Measurements from ENCODE around the gene SOD1.
"Not testable (repeated sequence)": the region's sequence is repeated elsewhere in the genome, so short reads cannot be mapped to it uniquely, and the experiment has no call there.

The SOD1 gene

DNA sequence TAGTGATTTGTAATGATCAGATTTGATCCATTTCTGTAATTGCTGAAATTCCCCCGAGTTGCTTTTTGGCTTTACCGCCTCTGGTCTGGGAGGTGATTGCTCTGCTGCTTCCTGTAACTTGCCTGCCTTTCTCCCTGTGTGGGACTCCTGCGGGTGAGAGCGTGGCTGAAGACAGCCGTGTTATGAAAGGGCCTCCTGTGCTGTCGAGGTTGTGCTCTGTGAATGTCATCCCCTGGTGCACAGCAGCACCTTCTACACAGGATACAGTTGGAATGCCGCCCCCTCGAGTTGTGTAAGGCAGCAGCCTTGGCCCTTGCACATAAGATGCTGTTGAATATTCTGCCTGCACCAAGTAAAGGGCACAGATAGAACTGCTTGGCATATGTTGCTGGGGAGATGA lies 5.9 kb downstream of the SOD1 start:
- in situ Hi-C loops (cut with MboI; ENCODE audit: low pct_unique_long_range_greater_than_20kb, low sequenced_read_pairs, unreplicated experiment), result no loop called here
- TF ChIP-seq, protein P1, sequence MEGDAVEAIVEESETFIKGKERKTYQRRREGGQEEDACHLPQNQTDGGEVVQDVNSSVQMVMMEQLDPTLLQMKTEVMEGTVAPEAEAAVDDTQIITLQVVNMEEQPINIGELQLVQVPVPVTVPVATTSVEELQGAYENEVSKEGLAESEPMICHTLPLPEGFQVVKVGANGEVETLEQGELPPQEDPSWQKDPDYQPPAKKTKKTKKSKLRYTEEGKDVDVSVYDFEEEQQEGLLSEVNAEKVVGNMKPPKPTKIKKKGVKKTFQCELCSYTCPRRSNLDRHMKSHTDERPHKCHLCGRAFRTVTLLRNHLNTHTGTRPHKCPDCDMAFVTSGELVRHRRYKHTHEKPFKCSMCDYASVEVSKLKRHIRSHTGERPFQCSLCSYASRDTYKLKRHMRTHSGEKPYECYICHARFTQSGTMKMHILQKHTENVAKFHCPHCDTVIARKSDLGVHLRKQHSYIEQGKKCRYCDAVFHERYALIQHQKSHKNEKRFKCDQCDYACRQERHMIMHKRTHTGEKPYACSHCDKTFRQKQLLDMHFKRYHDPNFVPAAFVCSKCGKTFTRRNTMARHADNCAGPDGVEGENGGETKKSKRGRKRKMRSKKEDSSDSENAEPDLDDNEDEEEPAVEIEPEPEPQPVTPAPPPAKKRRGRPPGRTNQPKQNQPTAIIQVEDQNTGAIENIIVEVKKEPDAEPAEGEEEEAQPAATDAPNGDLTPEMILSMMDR (IDR thresholded peaks at IDR 0.05; ENCODE audit: extremely low read depth, insufficient read depth, missing control alignments), result no peak
- no peak for DNase-seq (ENCODE audit: low spot score)

DNA sequence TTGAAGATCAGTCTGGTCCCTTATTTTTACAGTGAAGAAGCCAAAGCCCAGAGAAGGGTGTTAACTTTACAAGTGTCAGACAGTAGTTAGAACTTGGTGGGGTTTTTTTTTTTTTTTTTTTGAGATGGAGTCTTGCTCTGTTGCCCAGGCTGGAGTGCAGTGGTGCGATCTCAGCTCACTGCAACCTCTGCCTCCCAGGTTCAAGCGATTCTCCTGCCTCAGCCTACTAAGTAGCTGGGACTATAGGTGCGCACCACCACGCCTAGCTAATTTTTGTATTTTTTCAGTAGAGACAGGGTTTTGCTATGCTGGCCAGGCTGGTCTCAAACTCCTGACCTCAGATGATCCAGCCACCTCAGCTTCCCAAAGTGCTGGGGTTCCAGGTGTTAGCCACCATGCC lies 6.4 kb downstream of the SOD1 start:
- in situ Hi-C loops (cut with MboI; ENCODE audit: low pct_unique_long_range_greater_than_20kb, low sequenced_read_pairs, unreplicated experiment); DNase-seq (ENCODE audit: low spot score): not testable (repeated sequence)

DNA sequence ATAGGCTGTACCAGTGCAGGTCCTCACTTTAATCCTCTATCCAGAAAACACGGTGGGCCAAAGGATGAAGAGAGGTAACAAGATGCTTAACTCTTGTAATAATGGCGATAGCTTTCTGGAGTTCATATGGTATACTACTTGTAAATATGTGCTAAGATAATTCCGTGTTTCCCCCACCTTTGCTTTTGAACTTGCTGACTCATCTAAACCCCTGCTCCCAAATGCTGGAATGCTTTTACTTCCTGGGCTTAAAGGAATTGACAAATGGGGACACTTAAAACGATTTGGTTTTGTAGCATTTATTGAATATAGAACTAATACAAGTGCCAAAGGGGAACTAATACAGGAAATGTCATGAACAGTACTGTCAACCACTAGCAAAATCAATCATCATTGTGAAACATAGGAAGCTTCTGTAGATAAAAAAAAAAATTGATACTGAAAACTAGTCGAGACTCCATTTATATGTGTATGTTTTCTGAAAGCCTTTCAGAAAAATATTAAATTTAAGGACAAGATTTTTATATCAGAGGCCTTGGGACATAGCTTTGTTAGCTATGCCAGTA lies 7.0 kb downstream of the SOD1 start:
- TF ChIP-seq, protein P1 (IDR thresholded peaks at IDR 0.05; ENCODE audit: extremely low read depth, insufficient read depth, missing control alignments), result no peak
- in situ Hi-C loops (cut with MboI; ENCODE audit: low pct_unique_long_range_greater_than_20kb, low sequenced_read_pairs, unreplicated experiment), result no loop called here
- DNase-seq (ENCODE audit: low spot score), result no peak

DNA sequence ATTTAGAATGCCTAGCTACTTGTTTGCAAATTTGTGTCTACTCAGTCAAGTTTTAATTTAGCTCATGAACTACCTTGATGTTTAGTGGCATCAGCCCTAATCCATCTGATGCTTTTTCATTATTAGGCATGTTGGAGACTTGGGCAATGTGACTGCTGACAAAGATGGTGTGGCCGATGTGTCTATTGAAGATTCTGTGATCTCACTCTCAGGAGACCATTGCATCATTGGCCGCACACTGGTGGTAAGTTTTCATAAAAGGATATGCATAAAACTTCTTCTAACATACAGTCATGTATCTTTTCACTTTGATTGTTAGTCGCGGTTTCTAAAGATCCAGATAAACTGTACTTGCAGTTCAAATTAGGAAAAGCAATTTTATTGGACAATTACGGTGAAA lies 7.6 kb downstream of the SOD1 start:
- TF ChIP-seq, protein P1 (IDR thresholded peaks at IDR 0.05; ENCODE audit: extremely low read depth, insufficient read depth, missing control alignments), result no peak
- no peak for DNase-seq (ENCODE audit: low spot score)
- in situ Hi-C loops (cut with MboI; ENCODE audit: low pct_unique_long_range_greater_than_20kb, low sequenced_read_pairs, unreplicated experiment), result no loop called here

DNA sequence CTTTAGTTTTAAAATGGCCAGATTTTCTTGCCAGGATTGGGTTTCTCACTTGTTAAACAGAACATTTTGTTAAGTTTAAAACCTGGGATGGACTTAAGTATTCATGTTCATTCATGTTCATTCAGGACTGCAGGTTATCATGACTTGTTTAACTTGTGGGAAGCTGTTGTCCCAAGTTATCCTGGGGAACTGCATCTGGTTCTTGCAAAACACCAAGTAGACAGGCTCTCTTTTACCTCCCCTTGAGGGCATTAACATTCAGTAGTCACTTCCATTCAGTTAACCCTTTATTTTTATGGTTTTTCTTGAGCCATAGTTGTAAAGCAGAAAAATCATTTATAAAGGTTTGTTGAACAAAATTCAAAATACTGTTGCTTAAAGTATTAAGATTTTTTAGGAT lies 8.1 kb downstream of the SOD1 start:
- TF ChIP-seq, protein P1 (IDR thresholded peaks at IDR 0.05; ENCODE audit: extremely low read depth, insufficient read depth, missing control alignments), result no peak
- no peak for DNase-seq (ENCODE audit: low spot score)
- in situ Hi-C loops (cut with MboI; ENCODE audit: low pct_unique_long_range_greater_than_20kb, low sequenced_read_pairs, unreplicated experiment), result no loop called here

DNA sequence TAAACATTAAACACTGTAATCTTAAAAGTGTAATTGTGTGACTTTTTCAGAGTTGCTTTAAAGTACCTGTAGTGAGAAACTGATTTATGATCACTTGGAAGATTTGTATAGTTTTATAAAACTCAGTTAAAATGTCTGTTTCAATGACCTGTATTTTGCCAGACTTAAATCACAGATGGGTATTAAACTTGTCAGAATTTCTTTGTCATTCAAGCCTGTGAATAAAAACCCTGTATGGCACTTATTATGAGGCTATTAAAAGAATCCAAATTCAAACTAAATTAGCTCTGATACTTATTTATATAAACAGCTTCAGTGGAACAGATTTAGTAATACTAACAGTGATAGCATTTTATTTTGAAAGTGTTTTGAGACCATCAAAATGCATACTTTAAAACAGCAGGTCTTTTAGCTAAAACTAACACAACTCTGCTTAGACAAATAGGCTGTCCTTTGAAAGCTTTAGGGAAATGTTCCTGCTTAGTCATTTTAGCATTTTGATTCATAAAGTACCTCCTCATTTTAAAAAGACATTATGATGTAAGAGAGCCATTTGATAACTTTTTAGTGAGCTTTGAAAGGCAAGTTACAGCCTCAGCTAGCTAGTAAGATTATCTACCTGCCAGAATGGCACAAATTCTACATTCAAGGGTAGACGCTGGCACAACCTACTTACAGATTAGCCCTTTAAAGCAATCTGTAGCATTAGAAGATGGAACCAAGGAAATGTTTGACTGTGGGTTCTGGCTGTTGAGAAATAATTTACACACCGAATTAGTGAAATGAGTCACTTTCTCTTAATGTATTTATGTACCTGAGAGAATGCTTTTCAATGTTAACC lies 9.4 kb downstream of the SOD1 start:
- TF ChIP-seq, protein P1 (IDR thresholded peaks at IDR 0.05; ENCODE audit: extremely low read depth, insufficient read depth, missing control alignments), result no peak
- DNase-seq (ENCODE audit: low spot score), result peak; percentile 43
- in situ Hi-C loops (cut with MboI; ENCODE audit: low pct_unique_long_range_greater_than_20kb, low sequenced_read_pairs, unreplicated experiment), result no loop called here

DNA sequence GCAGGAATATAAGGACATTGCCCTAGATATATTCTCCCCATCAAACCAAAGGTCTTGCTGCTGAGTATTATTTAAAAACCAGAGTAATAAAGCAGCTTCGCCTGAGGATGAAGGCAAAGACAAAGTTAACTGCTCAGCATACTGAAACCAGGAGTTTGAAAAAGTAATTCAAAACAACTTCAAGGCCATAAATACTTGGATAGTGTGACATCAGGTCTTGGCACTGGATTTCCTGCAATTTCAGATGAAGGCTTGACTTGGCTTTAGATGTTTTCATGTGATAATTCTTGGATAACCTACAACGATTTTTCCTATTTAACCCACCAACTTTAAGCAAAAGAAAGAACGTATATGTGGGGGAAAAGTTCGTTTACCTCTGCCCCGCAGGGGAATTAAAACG lies 10.6 kb downstream of the SOD1 start:
- in situ Hi-C loops (cut with MboI; ENCODE audit: low pct_unique_long_range_greater_than_20kb, low sequenced_read_pairs, unreplicated experiment), result no loop called here
- TF ChIP-seq, protein P1 (IDR thresholded peaks at IDR 0.05; ENCODE audit: extremely low read depth, insufficient read depth, missing control alignments), result no peak

More for the DNA sequence above, 10.6 kb downstream of the SOD1 start:
- DNase-seq (ENCODE audit: low spot score), result no peak

All from GM13977 (cell line).